T-cell (primary cell): ENCODE measurements around the gene C16orf87. TPM values are rescaled to one million over a fixed set of nuclear protein-coding genes. Genes with fewer than 3 reads are reported as not detected.

ENCODE experiments used
- ATAC-seq, 4 experiments: fragments of 200-7000 bp in 3 of 4; fragments of 150-1000 bp in 1 of 4; cut with Tn5 transposase; replicated peaks in 1 of 4; 1 replicate in 3 of 4; 2 replicates in 1 of 4; pipeline ENCODE4 v1.10.0; 2021; ENCODE audit warnings: moderate library complexity in 3 of 4, mild to moderate bottlenecking in 2 of 4, moderate number of reproducible peaks in 1 of 4
- CTCF ChIA-PET, 2 donors: fragments of 300-600 bp; sonication (Branson Sonifier 250); formaldehyde crosslinking; loops; one replicate each; lab custom pipeline; 2022; ENCODE audit warnings: antibody characterized with exemption in 2 of 2; lab: Charles Lee
- POLR2A ChIA-PET, 2 donors: fragments of 300-600 bp; sonication (Branson Sonifier 250); formaldehyde crosslinking; loops; one replicate each; lab custom pipeline; 2022; ENCODE audit warnings: antibody characterized with exemption in 2 of 2; lab: Charles Lee
- DNase-seq, 35 experiments: peaks; one replicate each; pipeline versions ENCODE4 v3.0.0 to v3.0.0-alpha.2; 2013 to 2023
- H3K27ac ChIP-seq: one replicate; pipeline ENCODE4 v1.5.1; 2013; ENCODE audit warnings: low read length
- H3K27me3 ChIP-seq, 2 experiments: replicated peaks in 1 of 2; 1 replicate in 1 of 2; 2 replicates in 1 of 2; pipeline versions ENCODE4 v1.6.1 to v1.7.0; 2013; ENCODE audit warnings: low read length in 1 of 2, mixed read lengths in 1 of 2; ENCODE audit not compliant: control insufficient read depth in 2 of 2, insufficient read depth in 2 of 2; ENCODE audit errors: extremely low read depth in 1 of 2
- H3K36me3 ChIP-seq, 2 donors: 1 replicate in 1 of 2; 2 replicates in 1 of 2; pipeline versions ENCODE4 v1.6.1 to v1.7.0; 2013; ENCODE audit warnings: low read length in 1 of 2; ENCODE audit not compliant: control insufficient read depth in 2 of 2, insufficient read depth in 1 of 2; ENCODE audit errors: extremely low read depth in 1 of 2
- H3K4me1 ChIP-seq, 2 experiments: 1 replicate in 1 of 2; 2 replicates in 1 of 2; pipeline versions ENCODE4 v1.6.1 to v1.7.0; 2013; ENCODE audit warnings: low read length in 2 of 2, mixed read lengths in 1 of 2; ENCODE audit not compliant: insufficient read depth in 2 of 2, control insufficient read depth in 1 of 2; ENCODE audit errors: extremely low read depth in 1 of 2
- H3K4me3 ChIP-seq, 2 donors: 1 replicate in 1 of 2; 2 replicates in 1 of 2; pipeline versions ENCODE4 v1.5.1 to v1.7.0; 2013; ENCODE audit warnings: mild to moderate bottlenecking in 2 of 2, low read length in 1 of 2, moderate library complexity in 1 of 2; ENCODE audit not compliant: control insufficient read depth in 1 of 2; ENCODE audit errors: extremely low read depth in 1 of 2
- H3K9me3 ChIP-seq: 2 replicates; pipeline ENCODE4 v1.7.0; 2013
- H3K27ac Mint-ChIP-seq, 2 donors: one replicate each; pipeline ENCODE4 v1.8.0; 2020 to 2021; ENCODE audit warnings: mild to moderate bottlenecking in 2 of 2, mixed read lengths in 2 of 2
- H3K27me3 Mint-ChIP-seq, 2 donors: one replicate each; pipeline ENCODE4 v1.8.0; 2021 to 2022; ENCODE audit warnings: mixed read lengths in 2 of 2
- H3K36me3 Mint-ChIP-seq: one replicate; pipeline ENCODE4 v1.8.0; 2021; ENCODE audit warnings: mixed read lengths
- H3K4me1 Mint-ChIP-seq, 3 donors: one replicate each; pipeline ENCODE4 v1.8.0; 2020 to 2022; ENCODE audit warnings: mixed read lengths in 3 of 3, mild to moderate bottlenecking in 1 of 3
- H3K4me3 Mint-ChIP-seq, 3 donors: one replicate each; pipeline ENCODE4 v1.8.0; 2020 to 2022; ENCODE audit warnings: mild to moderate bottlenecking in 3 of 3, mixed read lengths in 3 of 3, moderate library complexity in 3 of 3
- H3K9me3 Mint-ChIP-seq, 3 donors: one replicate each; pipeline ENCODE4 v1.8.0; 2020 to 2022; ENCODE audit warnings: mixed read lengths in 3 of 3
- WGBS: methylation state at CpG from one replicate; pipeline ENCODE4 v1.1.5; 2013; ENCODE audit warnings: missing lambda C conversion rate; ENCODE audit not compliant: insufficient coverage; 5-methylcytosine and 5-hydroxymethylcytosine counted together
- total RNA-seq, 35 experiments: library from RNA in 6 of 35; stranded (reverse) in 6 of 35; fragments of 120-200 nt in 1 of 35; gene quantifications; one replicate each; pipeline versions ENCODE4 v1.2.1 to v1.2.4 and lab custom pipeline; 2013 to 2026

The C16orf87 gene
- total RNA-seq, 5 donors from 2014 or later (not counting 1 experiment from before 2014, with no cell fraction given) = 5.2 to 15.6 (median 7.2) TPM

DNA sequence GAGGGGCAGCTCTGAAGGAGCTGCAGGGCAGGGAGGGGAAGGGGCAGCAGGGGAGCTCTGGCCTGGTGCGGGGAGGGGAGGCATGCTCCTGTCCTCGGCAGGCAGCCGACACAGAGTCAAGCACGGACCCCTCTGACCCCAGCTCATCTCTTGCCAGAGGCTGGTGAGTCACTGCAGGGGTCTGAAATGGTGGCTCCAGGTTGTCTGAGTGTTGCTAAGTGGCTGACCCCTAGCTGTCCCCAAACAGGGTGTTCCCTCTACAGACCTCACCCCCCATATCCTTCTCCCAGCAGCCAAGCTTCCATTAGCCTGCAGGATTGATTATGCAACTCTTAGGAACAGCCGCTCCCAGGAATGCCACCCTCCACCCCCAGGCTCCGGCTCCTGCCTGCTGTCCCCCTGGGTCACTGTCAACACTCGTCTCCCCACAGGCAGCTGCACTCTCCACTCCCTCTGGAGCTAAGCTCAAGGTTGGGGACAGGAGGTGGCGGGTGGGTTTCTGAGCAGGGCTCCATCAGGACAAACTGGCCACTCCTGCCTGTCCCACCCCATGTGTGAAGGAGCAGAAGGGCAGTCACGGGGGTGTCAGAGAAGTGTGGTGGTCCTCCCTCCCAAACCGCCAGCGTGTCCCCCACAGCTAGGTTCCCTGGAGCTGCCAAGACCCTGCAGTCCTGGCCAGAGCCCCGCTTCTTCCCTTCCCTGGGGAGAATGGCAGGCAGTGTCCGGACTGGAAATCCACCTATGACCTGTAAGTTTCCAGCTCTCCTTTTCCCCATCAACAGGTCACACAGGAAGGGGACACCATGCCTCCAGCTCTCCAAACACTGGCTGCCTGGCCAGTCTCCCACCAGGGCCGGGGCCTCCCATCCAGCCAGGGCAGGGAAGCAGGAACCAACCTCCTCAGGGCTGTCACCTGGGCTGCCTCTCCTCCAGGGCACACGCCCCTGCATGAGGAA is 83.9 kb downstream of the C16orf87 start:
- ATAC-seq = no peak
- Histone ChIP-seq H3K27me3 (peaks cover 0 to 12% of the 10 kb centered on the region in 2 experiments), H3K9me3 (no peaks in the 10 kb centered on the region), H3K36me3 (no peaks in the 10 kb centered on the region), H3K27ac (no peak overlapping the region), H3K4me3 (no peak overlapping the region), H3K4me1 (peaks cover 0 to 3% of the 10 kb centered on the region in 2 experiments)
- Mint-ChIP-seq H3K9me3 (no peaks in the 10 kb centered on the region), H3K36me3 (no peaks in the 10 kb centered on the region), H3K27me3 (no peaks in the 10 kb centered on the region), H3K4me3 (no peak overlapping the region), H3K4me1 (peaks cover 5 to 12% (median 8%) of the 10 kb centered on the region in 3 donors), H3K27ac (no peak overlapping the region)
- POLR2A ChIA-PET = no interaction called here
- 87% methylated on average over 7 of the region's 15 CpGs for WGBS
- CTCF ChIA-PET = no interaction called here
- no peak for DNase-seq

Other genes starting within 250 kb of the C16orf87 start
- gene SHCBP1, start 209.8 kb downstream of the C16orf87 start, total RNA-seq = 1 to 10 TPM in 3 of 5 donors, under 1 TPM in 2; 0.69 to 4.1 (median 1.1) TPM
- gene VPS35, start 142.0 kb downstream of the C16orf87 start, total RNA-seq = 100 to 1,000 TPM in 2 of 5 donors, 10 to 100 TPM in 3; 49.8 to 105 (median 87.3) TPM
- 1 to 10 TPM; 2.6 to 6.2 (median 3.0) TPM for gene ORC6, start 141.5 kb downstream of the C16orf87 start, total RNA-seq
- gene MYLK3, start 82.8 kb downstream of the C16orf87 start, total RNA-seq = under 1 TPM in 3 of 5 donors, not detected in 2; 0.03 to 0.50 (median 0.03) TPM
- gene GPT2, start 53.2 kb upstream of the C16orf87 start, total RNA-seq = 1 to 10 TPM in 3 of 5 donors, under 1 TPM in 2; 0.40 to 4.7 (median 2.1) TPM
- gene DNAJA2, start 142.5 kb upstream of the C16orf87 start, total RNA-seq = 10 to 100 TPM; 60.4 to 75.3 (median 67.4) TPM